Endothelial cell (in vitro differentiated cells): Measurements from ENCODE around the gene EDDM3A. TPM values are rescaled to one million over a fixed set of nuclear protein-coding genes. Genes with fewer than 3 reads are reported as not detected.
A peak's percentile ranks its signal among the peaks of the same experiment; 100 is the strongest.
"Not testable (repeated sequence)": the region's sequence is repeated elsewhere in the genome, so short reads cannot be mapped to it uniquely, and the experiment has no call there.

Source experiments
- DNase-seq: peaks from one replicate; pipeline ENCODE4 v3.0.0; 2021; ENCODE audit warnings: low spot score
- H3K27ac Mint-ChIP-seq: one replicate; pipeline ENCODE4 v1.8.0; 2021; ENCODE audit warnings: mixed read lengths, inconsistent platforms; ENCODE audit not compliant: unreplicated experiment
- H3K27me3 Mint-ChIP-seq: one replicate; pipeline ENCODE4 v1.8.0; 2021; ENCODE audit warnings: mild to moderate bottlenecking, moderate library complexity, mixed read lengths, inconsistent platforms; ENCODE audit not compliant: unreplicated experiment
- H3K36me3 Mint-ChIP-seq: one replicate; pipeline ENCODE4 v1.8.0; 2021; ENCODE audit warnings: mild to moderate bottlenecking, low read depth, mixed read lengths, inconsistent platforms; ENCODE audit not compliant: unreplicated experiment
- H3K4me1 Mint-ChIP-seq: one replicate; pipeline ENCODE4 v1.8.0; 2021; ENCODE audit warnings: mild to moderate bottlenecking, mixed read lengths, inconsistent platforms; ENCODE audit not compliant: unreplicated experiment
- H3K4me3 Mint-ChIP-seq: one replicate; pipeline ENCODE4 v1.8.0; 2021; ENCODE audit warnings: mild to moderate bottlenecking, mixed read lengths, inconsistent platforms; ENCODE audit not compliant: unreplicated experiment
- H3K9me3 Mint-ChIP-seq: one replicate; pipeline ENCODE4 v1.8.0; 2021; ENCODE audit warnings: mixed read lengths, inconsistent platforms; ENCODE audit not compliant: unreplicated experiment
- CTCF ChIP-seq: fragments of 200-600 bp; sonication (generic); IDR thresholded peaks from one replicate; pipeline ENCODE4 v1.5.0; 2021; ENCODE audit warnings: antibody characterized with exemption; ENCODE audit not compliant: unreplicated experiment
- total RNA-seq: library from RNA; stranded (reverse); fragmentation: NEBNext Ultra II Directional; extraction: Animal tissue kit (Norgen Biotek cat#: 25700); gene quantifications from one replicate; pipeline ENCODE4 v1.2.1, GENCODE V29; 2021; ENCODE audit not compliant: unreplicated experiment

The EDDM3A gene
- total RNA-seq, 1 donor from 2014 or later, result not detected

- peaks cover 4% of the 10 kb centered on the region for H3K27me3 Mint-ChIP-seq
Observed at GRCh38 chr14:20754308-20754707, 8.6 kb downstream of the EDDM3A start.

GRCh38 chr14:20755037-20755436 lies 9.3 kb downstream of the EDDM3A start:
- Mint-ChIP-seq H3K27ac (no peak overlapping the region), H3K4me3 (no peak overlapping the region), H3K36me3 (peaks cover 15% of the 10 kb centered on the region), H3K27me3 (peaks cover 4% of the 10 kb centered on the region), H3K4me1 (peaks cover 10% of the 10 kb centered on the region), H3K9me3 (peaks cover 4% of the 10 kb centered on the region)
- no peak for TF ChIP-seq CTCF
- DNase-seq, result no peak

More at GRCh38 chr14:20754308-20754707, 8.6 kb downstream of the EDDM3A start:
- TF ChIP-seq CTCF, result no peak
- peaks cover 4% of the 10 kb centered on the region for H3K9me3 Mint-ChIP-seq
- DNase-seq, result no peak
- H3K36me3 Mint-ChIP-seq, result peaks cover 15% of the 10 kb centered on the region
- no peak overlapping the region for H3K27ac Mint-ChIP-seq
- H3K4me1 Mint-ChIP-seq, result peaks cover 10% of the 10 kb centered on the region
- H3K4me3 Mint-ChIP-seq, result no peak overlapping the region

GRCh38 chr14:20757965-20758364 lies 12.3 kb downstream of the EDDM3A start:
- peaks cover 3% of the 10 kb centered on the region for H3K36me3 Mint-ChIP-seq
- no peak overlapping the region for H3K27ac Mint-ChIP-seq
- H3K4me3 Mint-ChIP-seq, result no peak overlapping the region
- H3K27me3 Mint-ChIP-seq, result peaks cover 4% of the 10 kb centered on the region
- no peaks in the 10 kb centered on the region for H3K9me3 Mint-ChIP-seq
- H3K4me1 Mint-ChIP-seq, result peaks cover 10% of the 10 kb centered on the region
- peak; percentile 33 for TF ChIP-seq CTCF
- peak; percentile 47 for DNase-seq

GRCh38 chr14:20759465-20759864 lies 13.8 kb downstream of the EDDM3A start:
- not testable (repeated sequence) for H3K27ac Mint-ChIP-seq, H3K4me3 Mint-ChIP-seq, H3K27me3 Mint-ChIP-seq, H3K9me3 Mint-ChIP-seq, H3K36me3 Mint-ChIP-seq, DNase-seq
- H3K4me1 Mint-ChIP-seq, result peaks cover 10% of the 10 kb centered on the region

- no peak for DNase-seq
- no peaks in the 10 kb centered on the region for H3K9me3 Mint-ChIP-seq
- no peak for TF ChIP-seq CTCF
- peaks cover 18% of the 10 kb centered on the region for H3K4me1 Mint-ChIP-seq
- no peak overlapping the region for H3K4me3 Mint-ChIP-seq
- H3K27ac Mint-ChIP-seq, result no peak overlapping the region
- H3K27me3 Mint-ChIP-seq, result peaks cover 4% of the 10 kb centered on the region
- H3K36me3 Mint-ChIP-seq, result no peaks in the 10 kb centered on the region
Observed at GRCh38 chr14:20760950-20761349, 15.3 kb downstream of the EDDM3A start.

- H3K9me3 Mint-ChIP-seq, result no peaks in the 10 kb centered on the region
- peaks cover 6% of the 10 kb centered on the region for H3K27me3 Mint-ChIP-seq
- H3K36me3 Mint-ChIP-seq, result no peaks in the 10 kb centered on the region
- H3K4me1 Mint-ChIP-seq, result peaks cover 28% of the 10 kb centered on the region
- no peak overlapping the region for H3K4me3 Mint-ChIP-seq
- H3K27ac Mint-ChIP-seq, result peak overlapping the region; percentile 50
- TF ChIP-seq CTCF, result no peak
- DNase-seq, result no peak
Observed at GRCh38 chr14:20768593-20768892, 22.9 kb downstream of the EDDM3A start.
